ENCODE data around the gene TCERG1L. TPM values are rescaled to one million over a fixed set of nuclear protein-coding genes. Genes with fewer than 3 reads are reported as not detected.

Gene TCERG1L
- total RNA-seq, 1 donor from 2014 or later: 3.5 TPM

GRCh38 chr10:131174651-131175540 lies 136.6 kb downstream of the TCERG1L start:
- Histone ChIP-seq H3K27me3 (ENCODE audit: insufficient read depth, low read length) (no peaks in the 10 kb centered on the region), H3K27ac (ENCODE audit: low read depth, low read length) (no peak overlapping the region), H2AFZ (ENCODE audit: low read depth, low read length) (no peak overlapping the region), H3K4me2 (ENCODE audit: low read length) (no peak overlapping the region), H3K4me3 (ENCODE audit: insufficient read depth, low read depth, low read length) (no peak overlapping the region), H4K20me1 (ENCODE audit: insufficient read depth, low read length) (no peaks in the 10 kb centered on the region), H3K36me3 (ENCODE audit: insufficient read depth, low read length) (no peaks in the 10 kb centered on the region), H3K9ac (ENCODE audit: low read length) (no peak overlapping the region), H3K4me1 (ENCODE audit: insufficient read depth, low read length) (no peaks in the 10 kb centered on the region), H3K9me3 (ENCODE audit: insufficient read depth, low read depth, low read length) (peaks cover 21% of the 10 kb centered on the region), H3K79me2 (ENCODE audit: insufficient read depth, low read length) (no peaks in the 10 kb centered on the region)
- TF ChIP-seq CTCF (IDR thresholded peaks at IDR 0.05; ENCODE audit: insufficient read depth, low read depth, low read length): no peak
- TF ChIP-seq EZH2 (IDR thresholded peaks at IDR 0.05; ENCODE audit: insufficient read depth, low read length): no peak
- peaks cover 3% of the 10 kb centered on the region for H3K27me3 Mint-ChIP-seq (ENCODE audit: low read depth, unreplicated experiment)
- DNase-seq (ENCODE audit: low read depth) (no peak), FAIRE-seq (no peak)
- H3K9me3 Mint-ChIP-seq (ENCODE audit: unreplicated experiment): peaks cover 4% of the 10 kb centered on the region
- no peak overlapping the region for H3K4me3 Mint-ChIP-seq (ENCODE audit: unreplicated experiment)
- no peak overlapping the region for H3K27ac Mint-ChIP-seq (ENCODE audit: unreplicated experiment)
- H3K36me3 Mint-ChIP-seq (ENCODE audit: low read depth, unreplicated experiment): no peaks in the 10 kb centered on the region
- H3K4me1 Mint-ChIP-seq (ENCODE audit: low read depth, unreplicated experiment): no peaks in the 10 kb centered on the region

- FAIRE-seq (no peak), DNase-seq (ENCODE audit: low read depth) (no peak)
- Histone ChIP-seq H4K20me1 (ENCODE audit: insufficient read depth, low read length) (no peaks in the 10 kb centered on the region), H3K9me3 (ENCODE audit: insufficient read depth, low read depth, low read length) (peaks cover 21% of the 10 kb centered on the region), H3K79me2 (ENCODE audit: insufficient read depth, low read length) (no peaks in the 10 kb centered on the region), H3K4me1 (ENCODE audit: insufficient read depth, low read length) (no peaks in the 10 kb centered on the region), H3K9ac (ENCODE audit: low read length) (no peak overlapping the region), H3K27ac (ENCODE audit: low read depth, low read length) (no peak overlapping the region), H3K4me3 (ENCODE audit: insufficient read depth, low read depth, low read length) (no peak overlapping the region), H3K27me3 (ENCODE audit: insufficient read depth, low read length) (no peaks in the 10 kb centered on the region), H2AFZ (ENCODE audit: low read depth, low read length) (no peak overlapping the region), H3K4me2 (ENCODE audit: low read length) (no peak overlapping the region), H3K36me3 (ENCODE audit: insufficient read depth, low read length) (no peaks in the 10 kb centered on the region)
- Mint-ChIP-seq H3K4me3 (ENCODE audit: unreplicated experiment) (no peak overlapping the region), H3K9me3 (ENCODE audit: unreplicated experiment) (peaks cover 4% of the 10 kb centered on the region), H3K4me1 (ENCODE audit: low read depth, unreplicated experiment) (no peaks in the 10 kb centered on the region), H3K36me3 (ENCODE audit: low read depth, unreplicated experiment) (no peaks in the 10 kb centered on the region), H3K27ac (ENCODE audit: unreplicated experiment) (no peak overlapping the region), H3K27me3 (ENCODE audit: low read depth, unreplicated experiment) (peaks cover 3% of the 10 kb centered on the region)
- TF ChIP-seq CTCF (IDR thresholded peaks at IDR 0.05; ENCODE audit: insufficient read depth, low read depth, low read length) (no peak), EZH2 (IDR thresholded peaks at IDR 0.05; ENCODE audit: insufficient read depth, low read length) (no peak)
These were observed 137.3 kb downstream of the TCERG1L start for GRCh38 chr10:131174211-131174565.
